B cell (primary cell): ENCODE results near the gene MGST2. TPM values are rescaled to one million over a fixed set of nuclear protein-coding genes. Genes with fewer than 3 reads are reported as not detected.

Source experiments
- ATAC-seq: fragments of 200-7000 bp; cut with Tn5 transposase; one replicate; pipeline ENCODE4 v1.10.0; 2021; ENCODE audit warnings: low read depth, mild to moderate bottlenecking, moderate number of reproducible peaks, moderate library complexity
- CTCF ChIA-PET: fragments of 350-600 bp; sonication (Branson Sonifier 250); formaldehyde crosslinking; loops from one replicate; lab custom pipeline; 2021; ENCODE audit warnings: antibody characterized with exemption, inconsistent platforms; lab: Charles Lee
- POLR2A ChIA-PET: fragments of 350-600 bp; sonication (Branson Sonifier 250); formaldehyde crosslinking; loops from one replicate; lab custom pipeline; 2021; ENCODE audit warnings: antibody characterized with exemption; lab: Charles Lee
- DNase-seq: peaks from one replicate; pipeline ENCODE4 v3.0.0; 2013
- H2AFZ ChIP-seq: 2 replicates; pipeline ENCODE4 v1.6.1; 2012; ENCODE audit warnings: mild to moderate bottlenecking, low read depth, low read length; ENCODE audit not compliant: insufficient read depth, poor library complexity, severe bottlenecking
- H3K27ac ChIP-seq, 2 donors: 1 replicate in 1 of 2; 2 replicates in 1 of 2; pipeline ENCODE4 v1.5.1; 2012 to 2013; ENCODE audit warnings: low read length in 2 of 2, mild to moderate bottlenecking in 2 of 2, moderate library complexity in 1 of 2
- H3K27me3 ChIP-seq, 4 experiments: fragments of 200-600 bp in 1 of 4; sonication (generic) in 1 of 4; replicated peaks in 1 of 4; 1 replicate in 2 of 4; 2 replicates in 2 of 4; pipeline versions ENCODE4 v1.6.1 to v1.7.0; 2013 to 2016; ENCODE audit warnings: low read length in 3 of 4, mild to moderate bottlenecking in 2 of 4, mixed read lengths in 1 of 4, moderate library complexity in 1 of 4; ENCODE audit not compliant: insufficient read depth in 4 of 4, control insufficient read depth in 3 of 4; ENCODE audit errors: control extremely low read depth in 1 of 4
- H3K36me3 ChIP-seq, 2 experiments: replicated peaks in 1 of 2; 1 replicate in 1 of 2; 2 replicates in 1 of 2; pipeline versions ENCODE4 v1.6.1 to v1.7.1; 2013; ENCODE audit warnings: low read length in 1 of 2; ENCODE audit not compliant: insufficient read depth in 2 of 2, control insufficient read depth in 1 of 2; ENCODE audit errors: control extremely low read depth in 1 of 2, extremely low read depth in 1 of 2
- H3K4me1 ChIP-seq, 2 donors: fragments of 200-600 bp in 1 of 2; sonication (generic) in 1 of 2; 1 replicate in 1 of 2; 2 replicates in 1 of 2; pipeline versions ENCODE4 v1.5.1 to v1.6.1; 2013 to 2017; ENCODE audit warnings: low read length in 2 of 2; ENCODE audit not compliant: control insufficient read depth in 2 of 2, insufficient read depth in 2 of 2
- H3K4me2 ChIP-seq: replicated peaks from 2 replicates; pipeline ENCODE3; 2012; ENCODE audit warnings: mild to moderate bottlenecking, low read depth, low read length; ENCODE audit not compliant: poor library complexity, severe bottlenecking
- H3K4me3 ChIP-seq, 5 experiments: fragments of 200-600 bp in 1 of 5; sonication (generic) in 1 of 5; 1 replicate in 3 of 5; 2 replicates in 2 of 5; pipeline versions ENCODE4 v1.5.1 to v1.7.0; 2011 to 2016; ENCODE audit warnings: low read length in 4 of 5, mild to moderate bottlenecking in 4 of 5, low read depth in 2 of 5, control low read depth in 1 of 5, moderate library complexity in 1 of 5; ENCODE audit not compliant: insufficient read depth in 1 of 5; ENCODE audit errors: control extremely low read depth in 1 of 5, extremely low read depth in 1 of 5
- H3K79me2 ChIP-seq: fragments of 200-600 bp; sonication (generic); one replicate; pipeline ENCODE4 v1.6.0; 2016; ENCODE audit warnings: low read length; ENCODE audit not compliant: control insufficient read depth, insufficient read depth
- H3K9ac ChIP-seq: fragments of 200-600 bp; sonication (generic); 2 replicates; pipeline ENCODE4 v1.6.1; 2017; ENCODE audit warnings: mild to moderate bottlenecking, low read length, moderate library complexity
- H3K9me3 ChIP-seq, 3 donors: one replicate each; pipeline versions ENCODE4 v1.6.1 to v1.7.1; 2013; ENCODE audit warnings: low read length in 2 of 3; ENCODE audit not compliant: control insufficient read depth in 2 of 3, insufficient read depth in 1 of 3; ENCODE audit errors: control extremely low read depth in 1 of 3
- H4K20me1 ChIP-seq: 2 replicates; pipeline ENCODE4 v1.6.0; 2012; ENCODE audit warnings: mild to moderate bottlenecking, low read length; ENCODE audit not compliant: insufficient read depth, control insufficient read depth, poor library complexity, severe bottlenecking
- H3K27ac Mint-ChIP-seq: one replicate; pipeline ENCODE4 v1.8.0; 2021; ENCODE audit warnings: mixed read lengths
- H3K27me3 Mint-ChIP-seq: one replicate; pipeline ENCODE4 v1.8.0; 2021; ENCODE audit warnings: mixed read lengths
- H3K4me1 Mint-ChIP-seq: one replicate; pipeline ENCODE4 v1.8.0; 2021; ENCODE audit warnings: mixed read lengths
- H3K4me3 Mint-ChIP-seq: one replicate; pipeline ENCODE4 v1.8.0; 2021; ENCODE audit warnings: mixed read lengths
- H3K9me3 Mint-ChIP-seq: one replicate; pipeline ENCODE4 v1.8.0; 2022; ENCODE audit warnings: mixed read lengths; ENCODE audit not compliant: insufficient read depth
- CTCF ChIP-seq: fragments of 200-600 bp; IDR thresholded peaks from one replicate; pipeline ENCODE4 v1.8.0; 2022; ENCODE audit warnings: antibody characterized with exemption, mild to moderate bottlenecking
- EZH2 ChIP-seq: IDR thresholded peaks from 2 replicates; pipeline ENCODE4 v1.6.1; 2012; ENCODE audit warnings: borderline replicate concordance, low read depth, mild to moderate bottlenecking, moderate library complexity, low read length; ENCODE audit not compliant: insufficient read depth, poor library complexity, severe bottlenecking
- WGBS: methylation state at CpG from one replicate; pipeline ENCODE4 v1.1.5; 2013; ENCODE audit warnings: missing lambda C conversion rate; ENCODE audit not compliant: insufficient coverage; 5-methylcytosine and 5-hydroxymethylcytosine counted together
- intact Hi-C: fragments of 100-400 bp; cut with micrococcal nuclease; formaldehyde crosslinking; loops from one replicate; pipeline ENCODE4 v1.10.0; 2022
- polyA plus RNA-seq: library from polyadenylated mRNA; depleted of rRNA; stranded (reverse); fragments of >200 nt; gene quantifications from 2 replicates; pipeline ENCODE4 v1.2.3, GENCODE V29; 2012
- total RNA-seq, 2 donors: library from RNA; stranded (reverse); fragments of 120-200 nt in 1 of 2; gene quantifications; 1 replicate in 1 of 2; 2 replicates in 1 of 2; pipeline versions ENCODE4 v1.2.3 to v1.2.4, GENCODE V29; 2013 to 2022

MGST2 gene
- total and polyA plus RNA-seq, 2 donors (not counting 1 experiment from before 2014, with no cell fraction given) = 0.81 to 3.4 TPM

- Mint-ChIP-seq H3K4me3 (no peak overlapping the region), H3K27ac (no peak overlapping the region), H3K9me3 (no peaks in the 10 kb centered on the region), H3K4me1 (peaks cover 19% of the 10 kb centered on the region), H3K27me3 (peaks cover 6% of the 10 kb centered on the region)
- no peak overlapping the region for H3K27ac ChIP-seq
- peaks cover 0 to 4% (median 2%) of the 10 kb centered on the region in 4 experiments for H3K27me3 ChIP-seq
- H3K9me3 ChIP-seq = no peaks in the 10 kb centered on the region
- 78% methylated on average over 1 of the region's 2 CpGs for WGBS
- intact Hi-C loops = no loop called here
- POLR2A ChIA-PET = no interaction called here
- H3K4me1 ChIP-seq = peaks cover 15 to 20% of the 10 kb centered on the region in 2 donors
- ATAC-seq (no peak), DNase-seq (no peak)
- no peaks in the 10 kb centered on the region for H3K79me2 ChIP-seq
- no peak overlapping the region for H3K9ac ChIP-seq
- no peak for TF ChIP-seq CTCF
- TF ChIP-seq EZH2 = no peak
- H3K4me3 ChIP-seq = no peak overlapping the region
- H3K4me2 ChIP-seq = no peak overlapping the region
- H3K36me3 ChIP-seq = no peaks in the 10 kb centered on the region
- no peaks in the 10 kb centered on the region for H4K20me1 ChIP-seq
- H2AFZ ChIP-seq = no peak overlapping the region
- CTCF ChIA-PET = interaction anchor here (1.5 kb wide), 1 partner anchor 11 kb away, joined by 4 read pairs; no protein-coding TSS in a partner anchor
Observed at GRCh38 chr4:139668036-139668435, 2.4 kb downstream of the MGST2 start.

- TF ChIP-seq CTCF (no peak), EZH2 (no peak)
- Histone ChIP-seq H3K9ac (no peak overlapping the region), H3K4me3 (no peak overlapping the region), H2AFZ (no peak overlapping the region), H4K20me1 (no peaks in the 10 kb centered on the region), H3K27me3 (peaks cover 0 to 4% (median 2%) of the 10 kb centered on the region in 4 experiments), H3K4me1 (peaks cover 15 to 20% of the 10 kb centered on the region in 2 donors), H3K27ac (no peak overlapping the region), H3K79me2 (no peaks in the 10 kb centered on the region), H3K4me2 (no peak overlapping the region), H3K9me3 (no peaks in the 10 kb centered on the region), H3K36me3 (no peaks in the 10 kb centered on the region)
- 91% methylated on average over 4 of the region's 4 CpGs for WGBS
- DNase-seq (no peak), ATAC-seq (no peak)
- POLR2A ChIA-PET = no interaction called here
- CTCF ChIA-PET = interaction anchor here (1.5 to 2.6 kb wide), 2 partner anchors 11 kb away, joined by 4 to 11 read pairs; no protein-coding TSS in a partner anchor
- intact Hi-C loops = no loop called here
- no peak overlapping the region for H3K27ac Mint-ChIP-seq
- H3K9me3 Mint-ChIP-seq = no peaks in the 10 kb centered on the region
- H3K27me3 Mint-ChIP-seq = peaks cover 6% of the 10 kb centered on the region
- peaks cover 19% of the 10 kb centered on the region for H3K4me1 Mint-ChIP-seq
- H3K4me3 Mint-ChIP-seq = no peak overlapping the region
Observed at GRCh38 chr4:139668658-139669201, 3.1 kb downstream of the MGST2 start.
